HG02678 (cell line): Measurements from ENCODE around the gene SPTBN5.

Experiments used
- ATAC-seq: cut with Tn5 transposase; IDR thresholded peaks from one replicate; pipeline ENCODE4 v1.9.1; 2021; ENCODE audit warnings: mild to moderate bottlenecking, moderate library complexity; ENCODE audit not compliant: unreplicated experiment

SPTBN5 gene

DNA sequence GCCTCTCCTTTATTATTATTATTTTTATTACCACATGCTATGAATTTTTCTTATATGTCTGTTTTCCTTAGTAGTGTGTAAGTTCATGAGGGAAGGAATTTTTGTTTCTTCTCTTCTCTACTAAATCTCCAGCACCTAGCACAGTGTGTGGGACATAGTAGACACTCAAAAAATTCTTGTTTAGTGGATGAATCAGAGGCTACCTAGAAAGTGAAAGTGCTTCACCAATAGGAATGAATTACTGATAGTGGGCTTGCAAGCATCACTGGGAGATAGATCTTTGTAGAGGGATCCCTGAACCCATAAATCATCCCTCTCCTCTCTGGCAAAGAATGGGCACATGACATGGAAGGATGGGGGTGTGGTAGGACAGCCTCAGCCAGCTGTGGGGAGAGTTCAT lies 8.5 kb downstream of the SPTBN5 start:
- ATAC-seq: no peak

- ATAC-seq: no peak
Observed at GRCh38 chr15:41884458-41884857, 9.4 kb downstream of the SPTBN5 start.

DNA sequence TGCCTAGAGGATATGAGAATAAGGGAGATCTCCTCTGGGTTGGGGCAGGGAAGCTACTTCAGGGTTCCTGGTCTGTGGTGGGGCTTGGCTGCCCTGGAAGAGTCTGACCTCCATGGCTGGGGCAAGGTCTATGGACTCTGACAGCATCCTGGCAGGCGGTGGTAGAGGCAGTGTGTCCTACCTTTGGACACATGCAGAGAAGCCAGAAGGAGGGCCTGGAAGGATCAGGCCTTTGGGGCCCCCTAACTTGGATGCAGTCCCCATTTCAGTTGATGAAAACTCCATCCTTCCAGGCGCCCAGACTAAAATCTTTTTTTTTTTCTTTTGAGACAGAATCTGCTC lies 10.4 kb downstream of the SPTBN5 start:
- no peak for ATAC-seq

GRCh38 chr15:41882689-41883483 lies 11.0 kb downstream of the SPTBN5 start:
- no peak for ATAC-seq

DNA sequence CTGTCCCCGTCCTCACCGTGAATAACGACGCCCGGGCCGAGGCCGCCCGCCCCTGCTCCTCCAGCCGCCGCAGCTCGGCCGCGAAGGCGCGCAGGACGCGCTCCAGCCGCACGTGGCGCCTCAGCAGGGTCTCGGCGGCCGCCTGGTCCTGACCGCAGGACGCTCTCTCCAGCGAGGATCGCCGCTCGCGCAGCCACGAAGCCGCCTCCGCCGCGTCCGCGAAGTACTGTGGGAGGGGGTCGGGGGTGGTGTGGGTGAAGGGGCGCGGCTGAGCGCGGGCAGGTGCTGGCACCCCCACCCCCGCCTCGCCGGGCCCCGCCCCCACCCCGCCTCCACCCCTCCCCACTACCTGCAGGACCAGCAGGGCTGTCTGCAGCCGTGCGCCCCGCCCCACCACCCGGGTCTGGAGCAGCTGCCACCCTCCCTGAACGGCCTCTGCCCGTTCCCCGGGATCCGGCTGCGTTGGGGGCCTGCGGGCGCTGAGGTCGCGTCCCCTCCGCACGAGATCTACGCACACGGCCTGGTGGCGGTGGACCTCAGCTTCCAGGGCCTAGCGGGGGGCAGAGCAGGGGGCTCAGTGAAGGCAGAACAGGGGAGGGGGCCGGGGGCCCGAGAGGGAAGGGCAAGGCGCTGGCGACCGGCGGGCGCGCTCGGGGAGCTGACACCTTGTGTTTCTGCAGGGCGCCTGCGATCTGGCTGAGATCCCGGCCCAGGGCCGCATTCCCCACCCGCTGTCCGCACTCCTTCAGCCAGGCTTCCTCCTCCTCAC lies 11.7 kb downstream of the SPTBN5 start:
- ATAC-seq: no peak

- no peak for ATAC-seq
Observed at GRCh38 chr15:41881550-41881919, 12.3 kb downstream of the SPTBN5 start.

GRCh38 chr15:41881086-41881485 lies 12.8 kb downstream of the SPTBN5 start:
- ATAC-seq: no peak

DNA sequence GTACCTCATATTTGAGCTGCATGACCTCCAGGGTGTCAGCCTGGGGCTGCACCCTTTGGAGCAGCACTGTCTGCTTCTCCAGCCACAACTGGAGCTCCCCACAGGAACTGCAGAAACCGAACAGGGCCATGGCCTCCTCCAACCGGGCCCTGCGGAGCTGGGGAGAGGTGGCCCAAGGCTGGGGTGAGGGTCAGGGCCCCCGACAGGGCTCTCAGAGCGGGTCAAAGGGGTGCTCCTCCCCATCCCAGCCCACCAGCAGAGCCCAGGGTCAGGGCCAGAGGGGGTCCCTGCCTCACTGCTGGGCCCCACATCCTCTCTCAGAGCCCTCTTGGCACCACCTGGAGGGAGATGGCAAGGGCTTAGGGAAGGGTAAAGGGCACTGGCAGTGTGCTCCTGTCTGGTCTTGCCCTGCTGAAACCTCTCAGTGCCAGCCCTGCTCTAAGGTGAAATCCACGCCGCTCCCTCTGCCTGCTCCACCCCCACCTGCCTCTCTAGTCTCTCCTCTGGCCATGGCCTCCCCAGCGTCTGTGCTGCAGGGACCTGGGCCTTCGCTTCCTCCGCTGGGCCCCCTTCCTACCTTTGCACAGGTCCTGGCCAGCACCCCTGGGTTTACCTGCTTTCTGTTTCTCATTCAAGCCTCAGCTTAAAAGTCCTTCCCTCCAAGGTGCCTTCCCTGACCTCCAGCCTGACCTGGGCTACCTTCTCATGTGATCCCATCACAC lies 13.5 kb downstream of the SPTBN5 start:
- no peak for ATAC-seq

DNA sequence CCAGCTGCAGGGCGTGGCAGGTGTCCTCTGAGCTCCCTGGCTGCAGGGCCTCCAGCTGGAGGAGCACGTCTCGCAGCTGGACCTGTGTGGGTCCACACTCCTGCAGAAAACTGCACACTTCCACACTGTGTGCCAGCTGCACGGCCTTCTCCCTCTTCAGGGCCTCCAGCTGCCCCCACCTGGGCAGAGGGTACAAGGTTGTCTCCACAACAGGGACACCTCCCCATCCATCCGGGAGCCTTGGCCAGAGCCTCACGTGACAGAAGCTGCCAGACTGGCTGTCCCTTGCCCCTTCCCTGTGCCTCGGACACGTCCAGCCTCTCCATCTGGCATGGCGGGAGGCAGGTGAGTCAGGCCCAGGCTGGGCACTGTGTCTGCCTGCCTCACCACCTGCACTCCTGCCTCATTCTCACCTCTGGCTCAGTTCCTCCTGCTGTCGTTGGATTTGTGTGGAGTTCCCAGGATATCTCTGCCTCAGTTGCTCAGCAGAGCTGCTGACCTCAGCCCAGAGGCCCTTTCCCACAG lies 14.5 kb downstream of the SPTBN5 start:
- no peak for ATAC-seq

GRCh38 chr15:41878355-41878699 lies 15.5 kb downstream of the SPTBN5 start:
- no peak for ATAC-seq

DNA sequence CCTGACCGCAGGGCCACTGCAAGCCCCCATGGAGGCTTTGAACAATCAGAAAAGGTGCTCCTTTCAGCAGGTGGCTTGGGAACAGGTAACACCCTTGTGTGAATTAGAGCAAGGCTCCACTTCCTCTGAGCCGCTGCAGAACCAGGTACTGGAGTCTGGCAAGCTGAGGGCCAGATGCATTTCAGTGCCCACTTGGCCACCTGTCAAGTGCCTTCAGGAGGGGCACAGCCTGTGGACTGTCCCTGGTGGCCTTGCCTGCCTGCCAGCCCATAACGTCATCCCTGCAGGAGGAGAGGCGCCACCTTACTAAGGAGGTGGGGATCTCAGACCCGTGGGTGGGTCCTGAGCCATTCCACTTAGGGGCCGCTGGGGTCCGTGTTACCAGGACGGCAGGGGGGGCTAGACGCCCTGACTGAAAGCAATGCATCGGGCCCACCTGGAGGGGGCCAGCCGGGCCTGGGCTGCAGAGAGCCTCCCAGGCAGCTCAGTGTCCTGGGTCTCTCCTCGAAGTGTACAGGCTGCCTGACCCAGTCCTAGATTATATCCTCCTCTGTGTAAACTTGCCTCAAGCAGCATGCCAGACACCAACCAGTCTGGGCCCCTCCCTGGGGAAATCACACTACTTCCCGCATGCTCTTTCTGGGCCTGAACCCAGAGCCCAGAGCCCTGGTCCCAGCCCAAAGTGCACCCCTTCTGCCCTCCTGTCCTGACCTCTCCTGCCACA lies 16.1 kb downstream of the SPTBN5 start:
- no peak for ATAC-seq

DNA sequence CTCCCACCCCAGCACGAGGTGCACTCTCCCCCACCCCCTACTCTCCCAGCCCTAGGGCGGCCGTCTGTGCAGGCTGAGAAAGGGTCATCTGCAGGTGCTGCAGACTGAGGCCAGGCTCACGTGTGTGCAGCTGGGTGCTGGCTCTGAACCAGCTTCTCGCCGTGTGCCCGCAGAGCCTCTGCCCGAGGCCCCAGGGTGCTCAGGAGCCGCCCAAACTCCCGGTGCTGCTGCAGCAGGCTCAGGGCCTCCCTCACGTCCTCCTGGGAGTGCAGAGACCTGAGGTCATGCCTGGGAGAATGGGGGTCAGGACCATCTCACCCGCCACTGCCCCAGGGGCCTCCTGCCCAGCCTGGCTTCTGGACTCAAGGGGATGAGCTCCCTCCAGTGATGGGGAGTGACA lies 17.2 kb downstream of the SPTBN5 start:
- ATAC-seq: no peak

- no peak for ATAC-seq
Observed at GRCh38 chr15:41876007-41876406, 17.8 kb downstream of the SPTBN5 start.

DNA sequence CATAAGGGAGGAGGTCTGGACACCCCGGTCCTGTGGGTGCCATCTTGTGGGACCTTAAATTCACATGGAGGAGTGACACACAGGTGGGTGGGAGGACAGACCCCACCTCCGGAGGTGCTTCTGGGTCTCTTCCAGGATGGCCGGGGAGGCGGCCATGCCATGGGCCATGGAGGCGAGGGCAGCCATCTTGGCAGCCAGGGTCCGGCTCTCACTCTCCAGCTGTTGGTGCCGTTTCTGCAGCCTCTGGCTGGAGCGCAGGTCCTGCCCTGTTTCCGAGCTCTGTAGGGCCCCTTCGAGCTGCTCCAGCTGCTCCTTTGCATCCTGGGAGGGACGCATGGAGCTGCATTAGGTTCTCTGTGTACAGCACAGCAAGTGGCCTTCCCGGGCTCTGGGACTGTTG lies 19.1 kb downstream of the SPTBN5 start:
- no peak for ATAC-seq

DNA sequence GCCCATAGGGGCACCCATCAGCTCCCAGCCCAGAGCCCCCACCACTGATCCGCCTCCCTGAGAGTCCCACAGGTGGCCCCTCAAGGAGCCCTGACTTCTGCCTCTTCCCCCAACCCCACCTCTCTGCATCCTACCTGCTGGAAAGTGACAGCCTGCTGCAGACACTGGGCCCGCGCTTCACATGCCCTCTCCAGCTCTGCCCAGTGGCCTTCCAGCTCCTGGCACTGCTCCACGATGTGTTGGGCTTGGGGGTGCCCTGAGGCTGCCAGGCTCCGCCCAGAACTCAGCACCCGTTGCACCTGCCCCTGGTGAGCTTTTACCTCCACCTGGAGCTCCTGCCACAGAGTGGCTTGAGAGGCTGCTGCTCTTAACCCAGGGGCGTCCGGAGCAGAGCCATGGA lies 20.1 kb downstream of the SPTBN5 start:
- ATAC-seq: no peak

DNA sequence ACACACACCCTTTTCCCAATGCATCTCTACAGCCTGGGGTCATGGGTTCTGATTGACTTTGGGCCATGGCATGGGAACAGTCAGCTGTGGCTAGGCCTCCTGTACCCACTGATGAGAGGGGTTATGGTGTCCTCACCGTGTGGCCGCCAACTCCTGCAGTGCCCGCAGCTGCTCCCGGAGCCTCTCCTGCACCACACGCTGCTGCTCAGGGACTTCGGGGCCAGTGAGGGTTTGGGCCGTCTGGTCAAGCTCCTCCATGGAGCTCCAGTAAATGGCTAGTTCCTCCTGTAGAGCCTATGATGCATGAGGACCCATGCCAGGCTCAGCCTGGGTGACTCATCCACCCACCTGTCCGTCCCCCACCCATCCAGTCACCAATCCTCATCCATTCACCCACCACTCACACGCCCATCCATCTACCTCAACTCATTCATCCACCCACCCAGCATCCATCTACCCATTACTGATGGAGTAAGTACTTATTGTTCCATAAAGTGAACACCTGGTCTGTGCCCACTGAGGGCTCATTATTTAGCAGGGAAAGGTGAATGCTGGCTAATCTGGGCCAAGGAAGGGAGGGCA lies 21.6 kb downstream of the SPTBN5 start:
- ATAC-seq: no peak

DNA sequence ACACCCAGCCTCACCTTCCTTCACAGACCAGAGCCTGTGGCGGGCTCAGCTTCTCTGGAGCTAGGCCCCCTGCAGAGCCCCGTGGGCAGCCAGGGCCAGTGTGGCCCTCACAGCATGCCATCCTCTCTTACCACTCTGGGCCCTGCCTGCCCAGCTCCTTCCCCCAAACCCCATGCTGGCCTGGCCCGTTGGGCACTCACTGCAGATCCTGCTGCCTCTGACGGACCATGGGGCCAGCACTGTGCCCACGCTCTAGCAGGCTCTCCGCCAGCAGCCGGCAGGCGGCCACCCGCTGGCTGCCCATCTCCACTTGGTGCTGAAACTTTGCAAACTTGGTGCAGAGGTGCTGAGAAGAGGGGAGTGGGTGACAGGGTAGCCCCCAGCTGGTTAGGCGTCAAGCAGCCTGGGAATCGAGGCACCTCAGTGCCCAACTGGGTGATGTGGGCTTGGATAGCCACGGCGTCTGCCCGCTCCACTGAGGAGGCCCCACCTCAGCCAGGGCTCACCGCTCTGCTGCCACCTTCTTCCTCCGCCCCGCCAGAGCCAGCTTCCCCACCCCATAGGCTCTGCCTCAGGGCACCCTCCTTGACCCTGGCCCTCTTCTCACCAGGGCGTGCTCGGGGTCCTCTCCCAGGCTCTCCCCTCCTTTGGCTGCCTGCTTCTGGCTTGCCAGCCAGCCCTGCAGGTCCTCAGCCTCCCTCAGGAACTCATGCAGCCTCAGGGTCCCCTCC lies 22.5 kb downstream of the SPTBN5 start:
- no peak for ATAC-seq

GRCh38 chr15:41870689-41871081 lies 23.2 kb downstream of the SPTBN5 start:
- no peak for ATAC-seq

DNA sequence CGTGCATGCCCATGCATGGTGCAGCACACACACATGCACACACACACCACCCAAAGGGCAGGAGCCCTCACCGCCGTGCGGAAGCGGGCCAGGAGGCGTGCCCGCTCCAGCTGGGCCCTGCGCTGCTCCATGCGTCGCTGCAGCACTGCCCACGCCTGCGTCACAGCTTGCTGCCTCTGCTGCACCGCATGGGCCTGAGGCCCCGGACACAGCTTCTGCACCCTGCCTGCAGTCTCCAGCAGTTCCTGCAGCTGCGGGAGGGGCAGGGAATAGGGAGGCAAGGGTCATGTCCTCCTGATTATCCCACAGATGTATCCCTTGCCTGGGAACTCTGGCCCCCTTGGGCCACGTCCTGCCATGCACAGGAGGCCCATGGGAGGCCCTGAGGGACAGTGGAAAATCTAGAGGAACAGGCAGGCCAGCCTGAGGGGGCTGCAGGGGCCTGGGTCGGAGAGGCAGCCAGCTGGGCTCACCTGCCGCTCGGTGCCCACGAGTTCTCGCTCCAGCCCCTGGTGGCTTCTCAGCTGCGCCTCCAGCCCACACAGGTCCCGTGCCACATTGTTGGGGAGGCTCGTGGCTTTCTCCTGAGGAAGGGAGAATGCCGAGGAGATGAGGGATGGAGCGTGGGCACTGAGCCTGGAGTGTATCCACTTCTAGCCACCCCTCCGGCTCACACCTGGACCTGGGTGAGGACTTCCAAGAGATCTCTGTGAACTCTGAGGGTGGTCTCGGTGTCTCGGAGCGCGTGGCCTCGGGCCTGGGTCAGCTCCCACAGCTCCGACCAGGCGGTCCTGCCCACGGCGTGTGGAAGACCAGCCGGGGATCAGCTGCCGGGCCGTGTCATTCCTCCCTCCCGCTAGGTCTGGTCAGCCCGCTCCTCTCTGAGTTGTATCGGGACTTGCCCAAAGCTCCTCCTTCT lies 23.8 kb downstream of the SPTBN5 start:
- ATAC-seq: no peak
